Measurements from ENCODE around the gene MSMP.

MSMP gene

DNA sequence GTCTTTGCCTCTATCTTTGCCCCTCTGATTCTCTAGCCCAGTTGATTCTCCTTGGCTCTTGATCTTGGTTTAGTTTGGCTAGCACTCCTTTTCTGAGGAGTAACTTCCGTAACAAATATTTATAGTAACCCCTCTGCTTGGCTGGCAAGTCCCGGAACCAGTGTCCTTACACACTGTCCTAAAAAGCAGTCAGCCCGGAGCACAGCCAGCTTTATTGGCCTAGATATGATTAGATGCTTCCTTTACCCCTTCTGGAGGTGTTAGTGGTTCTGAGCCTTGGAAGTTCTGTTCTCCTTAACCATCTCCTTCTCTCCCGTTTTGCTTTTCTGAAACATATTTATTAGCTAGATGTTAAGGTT lies 17.0 kb upstream of the MSMP start:
- no peak for DNase-seq

DNA sequence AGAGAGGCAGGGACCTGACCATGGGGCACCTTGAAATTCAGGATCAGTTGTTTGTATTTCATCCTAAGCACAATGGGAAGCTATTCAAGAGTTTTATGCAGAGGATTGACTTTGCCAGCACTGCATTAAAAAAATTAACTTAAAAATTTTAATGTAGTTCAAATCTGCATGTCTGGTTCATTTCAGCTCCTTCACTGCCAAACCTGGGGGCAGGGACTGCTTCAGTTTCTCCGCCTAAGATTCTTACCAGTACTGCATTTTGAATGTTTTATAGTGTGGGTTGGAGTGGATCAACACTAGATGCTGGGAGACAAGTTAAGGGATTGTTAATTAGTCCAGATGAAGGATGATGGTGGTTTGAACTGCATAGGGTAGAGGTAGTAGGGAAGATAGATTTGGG lies 15.7 kb upstream of the MSMP start:
- DNase-seq: no peak

DNA sequence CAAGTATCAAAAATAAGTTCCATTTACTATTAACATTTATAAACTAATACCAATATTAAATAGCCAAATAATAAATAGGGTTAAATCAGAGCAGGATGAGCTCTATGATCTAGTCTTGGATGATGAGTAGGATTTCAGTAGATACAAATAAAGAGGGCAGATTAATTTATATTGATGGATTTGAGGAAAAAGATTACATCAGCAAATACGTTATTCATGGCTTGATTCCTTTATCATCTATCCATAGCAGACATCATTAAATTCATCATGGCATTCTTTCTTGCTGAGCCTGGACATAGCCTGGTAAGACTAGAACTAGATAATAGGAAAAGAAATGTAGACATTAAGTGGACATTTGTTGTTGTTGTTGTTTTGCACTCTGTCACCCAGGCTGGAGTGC lies 13.4 kb upstream of the MSMP start:
- no peak for DNase-seq

DNA sequence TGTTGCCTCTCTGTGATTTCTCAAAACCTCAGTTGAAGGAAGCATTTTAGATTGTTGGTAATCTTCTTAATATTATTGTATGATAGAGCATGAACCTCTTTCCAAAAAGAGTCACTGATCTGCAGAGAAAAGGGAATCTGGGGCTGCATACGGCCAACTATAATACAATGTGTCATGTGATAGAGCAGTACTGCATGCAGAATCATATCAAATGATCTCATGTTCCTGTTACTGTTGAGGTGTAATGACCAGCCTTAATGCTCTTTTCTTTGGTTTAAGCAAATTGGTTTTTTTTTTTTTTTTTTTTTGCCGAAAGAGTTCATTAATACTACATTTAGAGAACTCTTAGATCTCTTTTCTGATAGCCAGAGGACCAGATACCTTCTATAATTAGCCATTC lies 12.9 kb upstream of the MSMP start:
- DNase-seq: no peak

DNA sequence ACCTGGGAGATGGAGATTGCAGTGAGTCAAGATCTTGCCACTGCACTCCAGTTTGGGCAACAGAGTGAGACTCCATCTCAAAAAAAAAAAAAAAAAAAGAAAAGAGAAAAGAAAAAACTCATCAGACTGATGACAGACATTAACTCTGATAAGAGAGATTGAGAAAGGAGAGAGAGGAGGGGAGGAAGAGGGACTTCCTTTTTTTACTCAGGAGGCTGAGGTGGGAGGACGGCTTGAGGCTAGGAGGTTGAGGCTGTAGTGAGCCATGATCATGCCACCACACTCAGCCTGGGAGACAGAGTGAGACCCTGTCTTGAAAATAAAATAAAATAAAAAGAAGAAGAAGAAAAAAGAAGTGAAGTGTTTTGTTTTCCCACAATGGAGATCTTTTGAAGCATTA lies 9.7 kb upstream of the MSMP start:
- DNase-seq: no peak

DNA sequence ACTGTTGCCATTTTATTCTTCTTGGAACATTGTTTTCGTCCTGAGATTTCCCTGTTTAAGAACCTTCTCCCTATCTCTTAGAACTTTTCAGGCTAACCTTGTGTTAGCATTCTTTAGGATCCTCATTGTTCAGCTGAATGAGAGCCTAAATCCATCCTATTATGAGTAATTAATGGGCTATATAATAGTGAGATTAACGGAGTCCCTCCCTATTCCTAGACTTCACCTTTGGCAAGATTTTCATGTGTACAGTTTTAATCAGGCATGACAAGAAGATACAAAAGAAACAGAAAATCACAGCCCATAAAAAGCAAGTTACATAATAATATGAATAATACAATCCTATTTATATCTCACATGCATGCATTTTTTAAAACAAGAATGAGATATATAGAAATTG lies 9.1 kb upstream of the MSMP start:
- DNase-seq: no peak

DNA sequence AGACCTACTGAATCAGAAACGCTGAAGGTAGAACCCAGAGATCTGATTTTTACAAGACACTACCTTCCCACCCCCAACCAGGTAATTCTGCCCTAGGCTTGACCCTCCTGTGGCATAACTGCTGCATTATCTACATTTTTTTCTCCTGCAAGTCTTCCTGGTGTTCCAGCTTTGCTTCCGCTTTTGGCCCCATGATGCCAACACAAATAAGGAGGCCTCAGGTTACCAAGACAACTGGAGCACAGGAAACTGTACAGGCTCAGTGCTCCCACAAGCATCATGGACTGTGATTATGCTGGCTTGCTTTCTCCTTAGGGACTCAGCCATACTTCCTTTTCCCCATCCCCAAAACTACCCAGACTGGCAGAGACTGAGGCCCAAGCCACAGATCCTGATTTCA lies 6.6 kb upstream of the MSMP start:
- no peak for DNase-seq

DNA sequence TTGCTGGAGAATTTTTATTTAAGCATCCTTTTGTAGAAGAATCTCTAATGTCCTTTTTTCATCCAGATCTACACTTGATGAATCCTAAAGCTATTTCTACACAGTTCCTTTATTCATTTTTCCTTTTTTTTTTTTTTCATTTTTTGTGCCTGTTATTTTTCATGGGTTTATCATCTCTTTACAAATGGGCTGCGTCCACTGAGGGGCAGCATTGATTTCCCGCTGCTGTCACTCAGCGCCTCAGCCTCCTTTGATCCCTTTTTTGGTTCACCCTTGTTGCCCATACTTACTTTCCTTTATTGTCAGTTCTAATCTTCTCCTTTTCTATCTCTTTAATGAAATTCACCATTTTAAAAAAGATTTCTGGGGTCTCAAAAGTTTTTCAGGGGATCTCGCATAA lies 5.7 kb upstream of the MSMP start:
- no peak for DNase-seq

DNA sequence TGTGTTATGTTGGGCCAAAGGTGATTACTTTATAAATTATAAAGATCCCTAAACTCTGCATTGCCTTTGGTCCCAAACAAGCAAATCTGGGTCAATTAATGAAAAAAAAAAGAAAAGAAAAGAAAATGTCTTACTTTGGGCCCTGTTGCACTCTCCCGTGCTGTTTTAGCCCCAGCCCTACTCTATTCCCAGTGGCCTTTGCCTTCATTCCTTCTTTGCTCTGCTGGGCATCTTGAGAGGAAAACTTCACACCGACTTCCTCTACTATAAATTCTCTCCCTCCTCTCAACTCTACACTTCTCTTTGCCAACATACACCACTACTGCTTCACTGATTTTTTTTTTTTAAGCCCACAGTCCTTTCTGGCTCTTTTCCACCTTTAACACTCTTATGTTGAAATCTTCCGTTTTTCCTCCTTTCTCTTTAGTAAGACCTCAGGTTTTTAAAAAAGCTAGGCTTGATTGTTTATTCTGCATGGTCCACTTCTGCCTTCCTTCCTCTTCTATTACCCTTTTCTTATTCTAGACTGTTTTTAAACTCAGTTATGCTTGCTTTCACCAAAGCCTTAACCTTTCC lies 4.5 kb upstream of the MSMP start:
- DNase-seq: no peak

DNA sequence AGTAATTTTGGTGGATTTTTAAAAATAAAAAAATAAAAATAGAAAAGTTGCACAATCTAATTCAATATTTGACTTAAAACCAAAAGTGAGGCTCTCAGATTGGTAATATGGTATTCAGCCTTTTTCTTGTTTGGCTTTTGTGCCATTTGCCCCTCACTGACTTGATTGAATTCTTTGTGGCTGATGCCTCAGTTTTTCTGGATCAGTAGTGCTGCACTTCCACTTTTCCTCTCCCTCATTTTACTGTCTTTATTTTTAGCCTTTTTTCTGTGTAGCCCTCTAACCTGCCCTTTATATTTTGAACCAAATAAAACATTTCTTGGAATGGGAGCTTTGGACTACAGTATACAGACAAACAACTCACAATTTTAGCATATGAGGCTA lies 3.8 kb upstream of the MSMP start:
- DNase-seq: no peak

DNA sequence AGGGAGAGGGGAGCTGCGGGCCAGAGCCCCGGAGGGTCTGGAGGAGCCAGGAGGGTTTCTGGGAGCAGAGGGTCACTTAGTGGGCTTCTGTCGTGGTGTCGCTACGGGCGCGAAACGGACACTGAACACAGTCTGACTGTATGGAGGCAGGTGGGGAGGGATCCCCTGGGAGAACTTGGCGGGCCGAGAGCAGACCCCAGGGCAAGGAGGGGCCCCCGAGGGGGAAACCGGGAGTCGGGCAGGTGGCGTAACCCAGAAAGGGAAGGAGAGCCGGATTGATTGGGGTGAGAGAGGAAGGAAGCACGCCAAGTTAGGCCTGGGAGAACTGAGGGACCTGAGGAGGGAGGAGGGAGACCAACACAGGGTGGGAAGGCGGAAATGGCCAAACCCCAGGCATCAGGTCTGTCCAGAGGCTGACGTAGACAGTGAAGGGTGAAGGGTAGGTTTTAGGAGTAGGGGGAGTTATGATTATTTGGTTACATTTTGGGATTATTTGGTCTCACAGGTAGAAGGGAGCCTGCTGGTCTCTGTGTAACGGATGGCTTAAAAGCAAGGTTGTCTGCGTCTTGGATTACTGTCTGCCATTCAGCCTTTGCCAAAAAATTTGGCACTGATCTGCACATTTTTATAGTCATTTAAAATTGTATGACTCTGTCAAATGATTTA lies 3.3 kb upstream of the MSMP start:
- peak; percentile 41 to 78 for DNase-seq

DNA sequence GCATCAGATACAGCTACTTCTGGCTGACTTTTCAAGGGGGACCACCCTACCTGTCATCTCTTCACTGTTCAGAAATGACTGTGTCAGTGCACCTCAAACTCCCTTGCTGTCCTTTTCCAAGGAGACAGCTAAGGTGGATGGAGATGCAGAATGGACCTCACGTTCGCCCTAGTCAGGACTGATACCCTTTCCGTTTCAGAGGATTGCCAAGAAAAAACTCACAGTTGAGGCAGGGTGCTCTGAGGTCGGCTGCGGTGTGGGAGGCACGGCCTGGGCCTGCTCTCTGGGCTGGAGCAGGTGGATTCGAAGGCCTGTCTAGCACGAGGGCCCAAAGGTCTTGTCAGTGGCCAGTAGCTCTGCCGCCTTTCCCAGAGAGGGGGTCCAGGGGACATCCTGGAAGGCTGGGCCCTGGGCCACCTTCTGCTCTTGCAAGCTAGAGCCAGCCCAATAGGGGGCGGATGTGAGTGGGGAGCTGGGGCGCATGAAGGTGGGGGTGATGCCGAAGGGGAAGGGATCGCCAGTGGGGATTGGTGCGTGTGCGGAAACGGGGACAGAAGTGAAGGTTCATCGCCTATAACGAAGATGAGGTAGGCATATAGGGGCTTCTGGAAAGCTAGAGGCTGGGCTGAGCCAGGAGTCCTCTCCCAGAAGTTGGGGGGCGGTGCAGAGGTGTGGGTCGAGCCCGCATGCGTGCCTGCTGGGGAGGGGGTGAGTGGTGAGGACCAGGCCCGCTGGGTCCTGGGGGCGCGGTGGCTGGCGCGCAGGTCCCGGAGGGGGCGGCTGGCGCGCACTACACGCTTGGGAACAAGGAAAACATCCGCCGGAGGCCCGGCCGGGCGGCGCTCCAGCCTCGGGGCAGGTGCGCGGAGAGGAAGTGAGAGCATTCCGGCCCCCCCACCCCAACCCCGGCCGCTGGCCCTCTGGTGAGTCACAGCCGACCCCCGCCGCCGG lies 2.5 kb upstream of the MSMP start:
- peak; percentile 37 to 82 for DNase-seq

DNA sequence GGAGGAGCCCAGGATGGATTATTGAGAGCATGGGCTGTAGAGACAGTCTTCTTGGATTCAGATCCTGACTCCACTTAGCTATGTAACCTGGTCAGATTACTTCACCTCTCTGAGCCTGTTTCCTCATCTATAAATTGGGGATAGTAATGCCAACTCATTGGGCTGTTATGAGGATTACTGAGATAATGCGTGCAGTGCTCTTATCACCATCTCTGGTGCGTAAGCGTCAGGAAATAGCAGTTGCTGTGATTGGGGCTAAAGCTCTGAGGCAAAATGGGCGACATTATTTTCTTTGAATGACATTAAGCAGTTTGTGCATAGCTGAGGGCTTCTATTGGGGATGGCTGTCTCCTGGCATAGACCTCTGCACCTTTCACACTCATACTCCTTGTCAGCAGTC lies 995 bp upstream of the MSMP start:
- no peak for DNase-seq

DNA sequence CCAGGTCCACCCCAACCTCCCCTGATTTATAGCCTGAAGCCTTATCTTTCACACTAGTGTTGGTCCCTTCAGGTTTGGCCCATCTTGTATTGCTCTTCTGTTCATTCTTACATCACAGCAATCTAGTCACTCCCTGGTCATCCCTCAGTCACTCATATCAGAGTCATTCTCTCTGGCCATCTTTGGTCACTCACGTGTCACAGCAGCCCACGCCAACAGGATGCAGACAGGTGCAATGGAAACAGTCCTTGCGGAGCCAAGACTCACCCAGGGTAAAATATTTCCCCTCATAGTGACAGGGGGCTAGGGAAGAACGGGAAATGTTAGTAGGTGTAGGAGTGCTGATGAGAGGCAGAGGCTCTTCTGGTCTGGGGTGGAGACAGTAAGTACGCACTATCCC lies 610 bp downstream of the MSMP start:
- no peak for DNase-seq

DNA sequence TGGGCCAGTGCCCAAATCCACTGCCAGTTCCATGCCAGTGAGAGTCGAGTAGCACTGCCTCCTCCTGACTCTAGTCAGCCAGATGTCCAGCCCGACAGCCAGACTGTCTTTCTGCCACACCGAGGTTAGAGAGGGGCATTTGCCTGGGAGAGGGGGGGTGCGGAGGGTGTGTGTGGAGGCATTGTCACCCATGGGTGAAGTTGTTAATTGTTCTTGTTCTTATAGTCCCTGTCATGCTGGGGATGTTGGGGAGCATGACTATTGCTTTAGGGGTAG lies 3.9 kb downstream of the MSMP start:
- DNase-seq: no peak

DNA sequence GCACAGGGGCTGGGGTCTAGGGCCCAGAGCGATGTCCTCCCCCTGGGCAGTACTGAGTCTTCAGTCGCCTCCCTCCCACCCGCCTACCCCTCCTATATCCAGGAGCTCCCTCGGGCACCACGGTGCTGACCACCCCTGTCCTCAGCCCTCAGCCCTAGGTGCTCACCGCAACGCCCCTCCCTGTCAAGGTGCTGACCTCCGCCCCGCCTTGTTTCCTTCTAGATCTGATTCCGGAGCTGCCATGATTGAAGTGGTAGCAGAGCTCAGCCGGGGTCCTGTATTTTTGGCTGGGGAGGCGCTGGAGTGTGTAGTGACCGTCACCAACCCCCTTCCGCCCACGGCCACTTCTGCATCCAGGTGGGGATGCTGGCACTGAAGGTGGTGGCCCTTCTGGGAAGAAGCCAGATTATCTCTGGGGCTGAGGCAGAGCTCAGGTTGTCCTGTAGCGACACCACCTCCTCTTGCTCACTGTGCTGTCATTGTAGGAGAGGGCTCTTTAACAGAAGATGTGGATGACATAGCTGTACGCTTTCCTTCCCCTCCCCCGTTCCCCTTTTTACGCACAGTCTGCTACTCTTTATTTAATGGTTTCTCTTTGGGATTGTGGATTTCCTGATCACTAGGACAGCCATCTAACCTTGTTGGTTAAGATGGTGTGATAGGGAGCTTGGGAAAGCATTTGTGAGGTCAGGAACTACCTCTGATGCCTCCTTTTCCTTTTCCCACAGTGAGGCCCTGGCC lies 4.4 kb downstream of the MSMP start:
- DNase-seq: peak in 1 of 2 experiments; percentile 36

DNA sequence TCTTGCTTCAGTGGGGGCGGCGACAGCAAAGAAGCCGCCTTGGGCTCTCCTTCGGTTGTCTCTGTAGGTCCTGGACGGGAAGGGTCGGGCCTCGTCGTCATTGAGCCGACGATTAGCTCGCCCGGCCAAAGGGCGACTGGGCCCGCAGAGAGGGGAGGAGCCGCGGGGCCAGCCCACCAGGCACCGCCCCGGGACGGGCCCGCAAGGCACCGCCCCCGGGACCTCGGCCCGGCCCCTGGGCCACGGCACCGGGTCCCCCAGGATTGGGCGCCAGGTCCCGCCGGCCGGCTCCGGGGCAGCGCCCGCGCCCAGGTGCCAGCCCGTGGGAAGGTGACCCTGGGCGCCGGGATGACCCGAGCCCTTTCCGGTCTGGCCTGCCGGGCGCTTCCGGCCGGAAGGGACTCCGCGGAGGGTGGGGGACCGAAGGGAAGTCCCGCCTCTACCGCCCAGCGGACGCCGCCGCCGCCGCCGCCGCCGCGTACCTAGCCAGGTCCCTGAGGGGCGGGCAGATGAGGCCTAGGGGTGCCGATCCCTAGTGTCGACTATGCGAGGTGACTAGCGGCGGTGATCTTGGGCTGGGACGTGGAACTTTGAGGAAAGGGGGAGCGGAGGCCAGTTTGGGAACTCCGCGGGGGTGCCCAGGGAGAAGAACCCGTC lies 5.1 kb downstream of the MSMP start, which contains the start of the genes GBA2 and RGP1:
Gene GBA2, minus strand, starts transcription at position 371 of the 657 bp plus-strand sequence. CDS start 524 bp downstream, outside the sequence.
Gene RGP1, plus strand, starts transcription at position 430 of the 657 bp plus-strand sequence. CDS start 469 bp downstream, outside the sequence.
- peak; percentile 38 to 90 for DNase-seq

DNA sequence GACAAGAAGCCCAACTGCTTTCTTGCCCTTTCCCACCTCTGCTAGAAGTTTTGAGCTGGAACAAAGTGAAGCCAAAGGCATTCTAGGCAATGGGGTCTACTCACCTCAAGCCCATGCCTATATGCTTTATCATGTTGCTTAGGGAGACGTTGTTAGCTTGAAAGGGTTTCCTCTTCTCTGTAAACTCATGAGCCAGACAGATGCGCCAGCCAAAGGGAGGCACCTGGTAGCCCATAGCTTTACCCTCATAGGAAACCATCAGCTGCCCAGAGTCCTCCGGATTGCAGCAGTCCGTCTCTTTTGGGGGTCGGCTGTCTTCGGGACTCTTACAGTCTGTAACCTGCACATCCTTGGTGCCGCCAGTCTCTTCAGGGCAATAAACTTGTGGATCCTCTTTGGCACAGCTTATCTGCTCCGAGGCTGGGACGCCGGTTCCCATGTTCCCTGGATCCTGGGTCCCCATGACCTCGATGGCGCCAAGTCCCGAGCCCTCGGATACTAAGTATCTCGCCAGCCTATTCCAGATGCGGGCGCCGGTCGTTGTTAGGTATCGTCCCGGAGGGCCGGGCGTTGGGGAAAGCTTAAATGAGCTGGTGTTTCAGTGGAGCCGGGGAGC lies 5.7 kb downstream of the MSMP start:
- no peak for DNase-seq

DNA sequence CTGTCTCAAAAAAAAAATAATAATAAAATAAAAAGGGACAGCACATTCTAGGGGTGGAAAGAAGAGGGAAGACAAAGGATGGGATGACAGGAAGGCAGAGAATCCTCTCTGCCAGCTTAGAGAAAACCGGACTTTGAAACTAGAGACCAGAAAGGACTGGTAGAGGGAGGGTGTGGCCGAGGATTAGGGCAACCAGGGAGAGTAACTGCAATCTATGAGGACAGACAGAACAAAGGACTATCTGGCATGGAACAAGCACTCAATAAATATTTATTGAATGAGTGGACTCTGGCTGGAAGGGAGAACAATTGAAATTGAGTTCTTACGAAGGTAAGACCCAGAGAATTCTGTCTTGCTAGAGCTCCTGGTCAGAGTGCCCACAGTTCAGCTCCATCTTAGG lies 7.5 kb downstream of the MSMP start:
- DNase-seq: no peak

DNA sequence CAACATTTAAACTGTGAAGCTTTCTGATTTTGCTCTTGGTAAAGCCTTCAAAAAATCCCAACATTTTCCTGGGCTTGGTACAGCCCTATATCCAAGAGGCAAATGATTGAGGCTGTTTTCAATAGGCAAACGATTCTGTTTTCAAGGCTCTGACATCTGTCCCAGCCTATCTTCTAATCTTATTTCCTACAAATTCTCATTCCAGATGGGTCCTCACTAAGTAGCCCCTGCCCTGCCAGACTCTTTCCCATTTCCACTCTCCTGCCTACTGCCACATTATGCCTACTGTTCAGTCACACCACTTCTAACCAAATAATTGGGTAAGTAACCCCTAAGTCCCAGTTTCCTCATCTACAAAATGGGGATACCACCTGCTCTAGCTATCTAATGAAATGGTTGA lies 8.5 kb downstream of the MSMP start:
- no peak for DNase-seq

DNA sequence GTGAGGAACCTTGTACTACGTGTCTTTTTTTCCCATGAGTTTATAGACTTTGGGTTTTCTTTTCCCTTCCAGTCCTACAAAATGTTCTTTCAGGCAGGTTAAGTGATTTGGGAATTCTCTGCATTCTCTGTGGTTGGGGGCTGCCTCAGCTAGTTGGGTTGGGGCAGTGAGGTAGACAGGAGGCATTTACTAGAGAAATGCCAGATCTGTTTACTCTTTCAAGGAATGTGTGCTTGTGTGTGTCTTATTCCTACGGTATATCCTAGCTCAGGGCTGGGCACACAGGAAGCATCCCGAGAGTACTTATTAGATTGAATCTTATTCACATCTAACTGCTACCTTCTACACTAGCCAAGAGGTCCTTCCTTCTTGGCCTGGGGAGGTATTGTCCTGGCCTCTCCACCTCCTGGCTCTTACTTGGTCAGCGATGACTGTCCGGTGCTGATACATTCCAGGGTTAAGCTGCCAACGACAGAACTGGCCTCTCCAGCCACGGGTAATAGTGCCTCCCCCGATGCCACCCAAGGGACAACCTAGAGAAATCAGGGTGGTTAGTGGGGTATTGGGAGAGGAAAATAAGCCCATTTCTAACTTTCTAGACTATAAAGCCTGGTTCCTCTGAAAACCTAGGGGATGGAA lies 10.1 kb downstream of the MSMP start:
- no peak for DNase-seq

DNA sequence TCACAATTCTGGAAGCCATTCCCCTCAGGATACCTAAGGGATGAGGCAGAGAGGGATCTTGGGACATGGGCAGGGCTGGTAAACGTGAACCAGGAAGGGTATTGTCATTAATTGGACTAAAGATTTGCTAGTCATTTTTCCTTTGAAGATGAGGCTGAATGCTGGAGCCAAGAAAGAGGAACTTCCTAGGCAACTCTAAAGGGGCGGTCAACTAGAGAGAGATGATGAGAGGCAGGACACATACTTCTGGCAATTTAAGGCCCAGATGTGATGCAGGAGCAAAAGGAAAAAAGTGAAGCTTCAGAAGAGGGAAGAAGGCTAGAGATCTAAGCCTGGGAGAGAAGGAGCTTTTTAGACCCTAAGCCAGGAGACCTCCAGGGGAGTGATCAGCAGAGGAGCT lies 10.6 kb downstream of the MSMP start:
- DNase-seq: no peak
